ENCODE measurements around the gene ATP8B3.

DNA sequence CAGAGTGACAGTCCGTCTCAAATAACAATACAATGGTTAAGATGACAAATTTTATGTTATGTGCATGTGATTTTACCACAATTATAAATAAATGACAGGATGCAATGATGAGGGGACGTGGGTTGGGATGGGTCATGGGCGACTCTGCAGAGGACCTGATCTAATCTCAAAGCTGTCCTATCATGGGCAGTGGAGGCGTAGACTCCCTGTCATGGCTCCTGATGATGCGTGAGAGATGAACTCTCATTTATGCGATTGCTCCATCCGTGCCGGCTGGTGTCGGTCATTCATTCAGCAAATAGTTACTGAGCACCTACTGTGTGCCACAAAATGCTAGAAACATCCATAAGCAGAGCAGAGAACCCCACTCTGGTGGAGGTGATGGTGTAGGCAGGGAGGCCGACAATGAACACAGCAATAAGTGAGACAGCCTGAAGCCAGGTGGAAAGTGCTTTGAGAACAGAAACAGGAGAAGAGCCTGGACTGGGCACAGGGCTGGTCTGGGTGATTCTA is 37.9 kb upstream of the ATP8B3 start:
- TF ChIP-seq, protein P1, sequence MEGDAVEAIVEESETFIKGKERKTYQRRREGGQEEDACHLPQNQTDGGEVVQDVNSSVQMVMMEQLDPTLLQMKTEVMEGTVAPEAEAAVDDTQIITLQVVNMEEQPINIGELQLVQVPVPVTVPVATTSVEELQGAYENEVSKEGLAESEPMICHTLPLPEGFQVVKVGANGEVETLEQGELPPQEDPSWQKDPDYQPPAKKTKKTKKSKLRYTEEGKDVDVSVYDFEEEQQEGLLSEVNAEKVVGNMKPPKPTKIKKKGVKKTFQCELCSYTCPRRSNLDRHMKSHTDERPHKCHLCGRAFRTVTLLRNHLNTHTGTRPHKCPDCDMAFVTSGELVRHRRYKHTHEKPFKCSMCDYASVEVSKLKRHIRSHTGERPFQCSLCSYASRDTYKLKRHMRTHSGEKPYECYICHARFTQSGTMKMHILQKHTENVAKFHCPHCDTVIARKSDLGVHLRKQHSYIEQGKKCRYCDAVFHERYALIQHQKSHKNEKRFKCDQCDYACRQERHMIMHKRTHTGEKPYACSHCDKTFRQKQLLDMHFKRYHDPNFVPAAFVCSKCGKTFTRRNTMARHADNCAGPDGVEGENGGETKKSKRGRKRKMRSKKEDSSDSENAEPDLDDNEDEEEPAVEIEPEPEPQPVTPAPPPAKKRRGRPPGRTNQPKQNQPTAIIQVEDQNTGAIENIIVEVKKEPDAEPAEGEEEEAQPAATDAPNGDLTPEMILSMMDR (IDR thresholded peaks at IDR 0.05; ENCODE audit: insufficient read depth, low read depth, low read length), result no peak
- TF ChIP-seq EZH2 (IDR thresholded peaks at IDR 0.05; ENCODE audit: insufficient read depth, low read length), result no peak
